Measurements from ENCODE around the gene OGDH.
A peak's percentile ranks its signal among the peaks of the same experiment; 100 is the strongest.

OGDH gene

GRCh38 chr7:44603193-44603592 is 3.2 kb upstream of the OGDH start:
- no peak overlapping the region for H3K4me3 ChIP-seq (ENCODE audit: low read depth, low read length)
- no peak for DNase-seq (ENCODE audit: low read depth)
- TF ChIP-seq CTCF (IDR thresholded peaks at IDR 0.05; ENCODE audit: low read depth, low read length) = no peak
- TF ChIP-seq MAX (IDR thresholded peaks at IDR 0.05; ENCODE audit: low read depth, low read length) = no peak
- TF ChIP-seq MYC (IDR thresholded peaks at IDR 0.05; ENCODE audit: low read depth, low read length) = no peak
- no peak for TF ChIP-seq POLR2A (IDR thresholded peaks at IDR 0.05; ENCODE audit: extremely low read depth, insufficient read length)

- DNase-seq (ENCODE audit: low read depth) = no peak
- TF ChIP-seq POLR2A (IDR thresholded peaks at IDR 0.05; ENCODE audit: extremely low read depth, insufficient read length) = no peak
- no peak for TF ChIP-seq MYC (IDR thresholded peaks at IDR 0.05; ENCODE audit: low read depth, low read length)
- no peak for TF ChIP-seq CTCF (IDR thresholded peaks at IDR 0.05; ENCODE audit: low read depth, low read length)
- no peak for TF ChIP-seq MAX (IDR thresholded peaks at IDR 0.05; ENCODE audit: low read depth, low read length)
- H3K4me3 ChIP-seq (ENCODE audit: low read depth, low read length) = no peak overlapping the region
These were observed 1.5 kb upstream of the OGDH start for GRCh38 chr7:44604941-44605340.

GRCh38 chr7:44607141-44608068 is 978 bp downstream of the OGDH start:
- DNase-seq (ENCODE audit: low read depth) = peak; percentile 33
- H3K4me3 ChIP-seq (ENCODE audit: low read depth, low read length) = peak overlapping the region; percentile 88
- TF ChIP-seq CTCF (IDR thresholded peaks at IDR 0.05; ENCODE audit: low read depth, low read length) = no peak
- TF ChIP-seq MAX (IDR thresholded peaks at IDR 0.05; ENCODE audit: low read depth, low read length) = no peak
- no peak for TF ChIP-seq POLR2A (IDR thresholded peaks at IDR 0.05; ENCODE audit: extremely low read depth, insufficient read length)
- no peak for TF ChIP-seq MYC (IDR thresholded peaks at IDR 0.05; ENCODE audit: low read depth, low read length)

- peak overlapping the region; percentile 16 for H3K4me3 ChIP-seq (ENCODE audit: low read depth, low read length)
- DNase-seq (ENCODE audit: low read depth) = peak; percentile 77
- TF ChIP-seq MYC (IDR thresholded peaks at IDR 0.05; ENCODE audit: low read depth, low read length) = no peak
- no peak for TF ChIP-seq POLR2A (IDR thresholded peaks at IDR 0.05; ENCODE audit: extremely low read depth, insufficient read length)
- no peak for TF ChIP-seq CTCF (IDR thresholded peaks at IDR 0.05; ENCODE audit: low read depth, low read length)
- TF ChIP-seq MAX (IDR thresholded peaks at IDR 0.05; ENCODE audit: low read depth, low read length) = no peak
These were observed 2.7 kb downstream of the OGDH start for GRCh38 chr7:44608916-44609648.

GRCh38 chr7:44609829-44610228 is 3.4 kb downstream of the OGDH start:
- no peak for TF ChIP-seq MAX (IDR thresholded peaks at IDR 0.05; ENCODE audit: low read depth, low read length)
- no peak for TF ChIP-seq POLR2A (IDR thresholded peaks at IDR 0.05; ENCODE audit: extremely low read depth, insufficient read length)
- no peak for TF ChIP-seq CTCF (IDR thresholded peaks at IDR 0.05; ENCODE audit: low read depth, low read length)
- no peak for TF ChIP-seq MYC (IDR thresholded peaks at IDR 0.05; ENCODE audit: low read depth, low read length)
- DNase-seq (ENCODE audit: low read depth) = no peak
- H3K4me3 ChIP-seq (ENCODE audit: low read depth, low read length) = no peak overlapping the region
